ENCODE measurements around the gene LCN12. TPM values are rescaled to one million over a fixed set of nuclear protein-coding genes. Genes with fewer than 3 reads are reported as not detected.

The LCN12 gene
- polyA plus RNA-seq, 1 donor (not counting 4 experiments of a cell fraction or from before 2014, with no cell fraction given) = not detected

GRCh38 chr9:136958473-136958872 is 6.4 kb downstream of the LCN12 start:
- no peaks in the 10 kb centered on the region for H3K4me1 ChIP-seq (ENCODE audit: control insufficient read depth, extremely low read depth, insufficient read depth, low read length)
- H3K27me3 ChIP-seq (ENCODE audit: control insufficient read depth, extremely low read depth, insufficient read depth, low read length) = peaks cover 5% of the 10 kb centered on the region
- H3K4me3 ChIP-seq (ENCODE audit: control insufficient read depth in 2 of 3, extremely low read depth in 1 of 3, insufficient read depth in 2 of 3, low read depth in 1 of 3, low read length in 3 of 3) = no peak overlapping the region
- no peaks in the 10 kb centered on the region for H3K9me3 ChIP-seq (ENCODE audit: control insufficient read depth, low read depth, low read length)
- DNase-seq (ENCODE audit: low read depth, low spot score) (no peak), FAIRE-seq (no peak)
- H2AFZ ChIP-seq (ENCODE audit: control insufficient read depth, low read length) = no peak overlapping the region
- H3K27ac ChIP-seq (ENCODE audit: control insufficient read depth, insufficient read depth, low read length) = no peak overlapping the region
- H3K79me2 ChIP-seq (ENCODE audit: control insufficient read depth, insufficient read depth, low read length) = no peaks in the 10 kb centered on the region
- dilution Hi-C loops (cut with MboI; ENCODE audit: extremely low pct_ligation_motif_present, low sequenced_read_pairs) = no loop called here
- H4K20me1 ChIP-seq (ENCODE audit: control insufficient read depth, extremely low read depth, insufficient read depth, low read length) = no peaks in the 10 kb centered on the region
- H3K4me2 ChIP-seq (ENCODE audit: control insufficient read depth, extremely low read depth, insufficient read depth, low read depth, low read length) = no peak overlapping the region
- TF ChIP-seq EZH2 (IDR thresholded peaks at IDR 0.05; ENCODE audit: low read length) = no peak
- no peak for TF ChIP-seq CTCF (optimal IDR thresholded peaks at IDR 0.05 in 1 of 3, IDR thresholded peaks at IDR 0.05 in 1 of 3, conservative IDR thresholded peaks at IDR 0.05 in 1 of 3; ENCODE audit: extremely low read depth in 1 of 3, insufficient read depth in 2 of 3, low read length in 3 of 3)
- no peak overlapping the region for H3K9ac ChIP-seq (ENCODE audit: control insufficient read depth, extremely low read depth, insufficient read depth, low read length)
- no peaks in the 10 kb centered on the region for H3K9me1 ChIP-seq (ENCODE audit: control insufficient read depth, extremely low read depth, insufficient read depth, low read length)
- no peaks in the 10 kb centered on the region for H3K36me3 ChIP-seq (ENCODE audit: control insufficient read depth in 2 of 2, extremely low read depth in 1 of 2, insufficient read depth in 2 of 2, low read length in 2 of 2)

DNA sequence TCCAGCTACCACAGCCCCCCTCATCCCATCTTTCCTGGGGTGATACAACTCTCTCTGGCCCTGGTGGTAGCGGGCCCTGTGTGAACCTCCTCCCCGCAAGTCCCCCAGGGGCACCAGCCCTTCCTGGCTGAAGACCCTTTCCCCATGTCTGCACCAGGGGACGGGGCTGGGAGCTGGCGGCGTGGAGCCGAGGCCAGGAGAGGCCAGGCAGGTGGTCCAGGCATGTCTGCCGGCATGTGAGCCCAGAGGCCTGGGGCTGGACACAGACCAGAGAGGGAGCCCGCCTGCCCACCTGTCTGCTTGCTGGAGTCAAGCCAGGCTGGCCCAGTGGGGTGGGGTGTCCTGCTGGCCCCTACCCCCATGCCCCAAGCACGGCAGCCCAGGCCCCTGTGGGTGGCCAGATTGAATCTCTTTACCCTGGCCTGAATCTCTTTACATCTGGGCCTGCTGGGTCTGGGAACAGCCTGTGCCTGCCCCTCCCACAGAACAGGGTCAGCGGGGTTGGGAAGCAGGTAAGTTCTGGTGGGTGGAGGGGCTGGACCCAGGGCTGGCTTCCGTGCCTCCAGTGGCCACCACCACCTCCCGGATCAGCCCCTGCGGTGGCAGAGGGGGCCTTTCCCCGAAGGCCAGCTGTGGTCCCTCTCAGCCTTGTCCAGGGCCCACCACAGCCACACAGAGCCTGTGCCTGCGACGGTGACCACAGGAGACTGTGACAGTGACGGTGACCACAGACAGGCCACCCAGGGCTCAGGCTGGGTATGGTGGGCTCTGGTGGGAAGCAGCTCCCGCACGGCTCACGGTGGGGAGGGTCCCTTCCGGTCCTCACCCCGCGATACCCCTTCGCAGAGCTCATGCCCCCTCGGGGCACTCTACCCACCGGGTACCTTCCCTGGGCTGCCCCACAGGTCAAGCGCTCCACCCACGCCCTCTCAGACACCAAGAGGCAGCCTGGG is 7.1 kb downstream of the LCN12 start:
- no peak overlapping the region for H3K4me2 ChIP-seq (ENCODE audit: control insufficient read depth, extremely low read depth, insufficient read depth, low read depth, low read length)
- DNase-seq (ENCODE audit: low read depth, low spot score) (no peak), FAIRE-seq (no peak)
- no peak overlapping the region for H2AFZ ChIP-seq (ENCODE audit: control insufficient read depth, low read length)
- H3K27ac ChIP-seq (ENCODE audit: control insufficient read depth, insufficient read depth, low read length) = no peak overlapping the region
- peaks cover 5% of the 10 kb centered on the region for H3K27me3 ChIP-seq (ENCODE audit: control insufficient read depth, extremely low read depth, insufficient read depth, low read length)
- H3K9me3 ChIP-seq (ENCODE audit: control insufficient read depth, low read depth, low read length) = no peaks in the 10 kb centered on the region
- no peak overlapping the region for H3K4me3 ChIP-seq (ENCODE audit: control insufficient read depth in 2 of 3, extremely low read depth in 1 of 3, insufficient read depth in 2 of 3, low read depth in 1 of 3, low read length in 3 of 3)
- dilution Hi-C loops (cut with MboI; ENCODE audit: extremely low pct_ligation_motif_present, low sequenced_read_pairs) = no loop called here
- no peaks in the 10 kb centered on the region for H3K36me3 ChIP-seq (ENCODE audit: control insufficient read depth in 2 of 2, extremely low read depth in 1 of 2, insufficient read depth in 2 of 2, low read length in 2 of 2)
- no peaks in the 10 kb centered on the region for H3K79me2 ChIP-seq (ENCODE audit: control insufficient read depth, insufficient read depth, low read length)
- peaks cover 2% of the 10 kb centered on the region for H3K4me1 ChIP-seq (ENCODE audit: control insufficient read depth, extremely low read depth, insufficient read depth, low read length)
- no peak overlapping the region for H3K9ac ChIP-seq (ENCODE audit: control insufficient read depth, extremely low read depth, insufficient read depth, low read length)
- no peaks in the 10 kb centered on the region for H3K9me1 ChIP-seq (ENCODE audit: control insufficient read depth, extremely low read depth, insufficient read depth, low read length)
- TF ChIP-seq EZH2 (IDR thresholded peaks at IDR 0.05; ENCODE audit: low read length) (no peak), CTCF (optimal IDR thresholded peaks at IDR 0.05 in 1 of 3, IDR thresholded peaks at IDR 0.05 in 1 of 3, conservative IDR thresholded peaks at IDR 0.05 in 1 of 3; ENCODE audit: extremely low read depth in 1 of 3, insufficient read depth in 2 of 3, low read length in 3 of 3) (no peak)
- H4K20me1 ChIP-seq (ENCODE audit: control insufficient read depth, extremely low read depth, insufficient read depth, low read length) = no peaks in the 10 kb centered on the region
